Activated CD4-positive, CD25-positive, alpha-beta regulatory T cell treated with anti-CD3 and anti-CD28 coated beads, Interleukin-2, amount 50 U/mL, for 24 hours (primary cell): ENCODE measurements around the gene ARHGEF6.
"Not testable (repeated sequence)": the region's sequence is repeated elsewhere in the genome, so short reads cannot be mapped to it uniquely, and the experiment has no call there.

Experiments used
- ATAC-seq, 2 donors: fragments of 150-1000 bp; cut with Tn5 transposase; one replicate each; pipeline ENCODE4 v1.10.0; 2021; ENCODE audit warnings: mild to moderate bottlenecking in 1 of 2, moderate library complexity in 1 of 2

ARHGEF6 gene, protein sequence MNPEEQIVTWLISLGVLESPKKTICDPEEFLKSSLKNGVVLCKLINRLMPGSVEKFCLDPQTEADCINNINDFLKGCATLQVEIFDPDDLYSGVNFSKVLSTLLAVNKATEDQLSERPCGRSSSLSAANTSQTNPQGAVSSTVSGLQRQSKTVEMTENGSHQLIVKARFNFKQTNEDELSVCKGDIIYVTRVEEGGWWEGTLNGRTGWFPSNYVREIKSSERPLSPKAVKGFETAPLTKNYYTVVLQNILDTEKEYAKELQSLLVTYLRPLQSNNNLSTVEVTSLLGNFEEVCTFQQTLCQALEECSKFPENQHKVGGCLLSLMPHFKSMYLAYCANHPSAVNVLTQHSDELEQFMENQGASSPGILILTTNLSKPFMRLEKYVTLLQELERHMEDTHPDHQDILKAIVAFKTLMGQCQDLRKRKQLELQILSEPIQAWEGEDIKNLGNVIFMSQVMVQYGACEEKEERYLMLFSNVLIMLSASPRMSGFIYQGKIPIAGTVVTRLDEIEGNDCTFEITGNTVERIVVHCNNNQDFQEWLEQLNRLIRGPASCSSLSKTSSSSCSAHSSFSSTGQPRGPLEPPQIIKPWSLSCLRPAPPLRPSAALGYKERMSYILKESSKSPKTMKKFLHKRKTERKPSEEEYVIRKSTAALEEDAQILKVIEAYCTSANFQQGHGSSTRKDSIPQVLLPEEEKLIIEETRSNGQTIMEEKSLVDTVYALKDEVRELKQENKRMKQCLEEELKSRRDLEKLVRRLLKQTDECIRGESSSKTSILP

DNA sequence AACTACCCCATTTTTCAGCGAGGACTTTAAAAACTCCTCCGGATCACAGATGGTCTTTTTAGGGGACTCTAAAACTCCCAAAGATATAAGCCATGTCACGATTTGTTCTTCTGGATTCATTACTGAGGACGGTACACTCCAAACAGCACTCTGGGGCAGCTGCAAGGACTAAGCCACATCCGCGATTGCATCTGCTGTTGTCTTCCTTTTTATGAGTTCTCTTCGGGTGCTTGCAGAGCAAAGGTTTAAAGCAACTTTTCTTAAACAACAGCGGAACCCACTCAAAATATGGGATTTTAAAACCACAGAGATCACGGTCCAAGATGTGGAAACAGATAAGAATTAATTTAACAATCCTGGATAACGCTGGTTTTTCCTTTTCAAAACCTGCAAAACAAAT, at the start of gene ARHGEF6:
TSS of gene ARHGEF6 (minus strand) at position 170 of the 400 bp plus-strand sequence. CDS start at position 120, 50 bp downstream.
- peak in 1 of 2 donors; percentile 34 for ATAC-seq

DNA sequence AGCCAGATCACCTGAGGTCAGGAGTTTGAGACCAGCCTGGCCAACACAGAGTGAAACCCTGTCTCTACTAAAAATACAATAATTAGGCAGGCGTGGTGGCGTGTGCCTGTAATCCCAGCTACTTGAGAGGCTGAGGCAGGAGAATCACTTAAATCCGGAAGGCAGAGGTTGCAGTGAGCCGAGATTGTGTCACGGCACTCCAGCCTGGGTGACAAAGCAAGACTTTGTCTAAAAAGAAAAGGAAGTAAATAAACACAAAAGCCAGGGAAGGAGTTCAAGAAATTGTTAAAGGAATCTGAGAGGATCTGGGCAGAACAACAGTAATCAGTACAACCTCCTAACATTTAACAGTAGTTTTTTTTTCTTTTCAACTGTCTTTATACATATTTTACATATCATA, 48.7 kb upstream of the ARHGEF6 start:
- no peak for ATAC-seq

DNA sequence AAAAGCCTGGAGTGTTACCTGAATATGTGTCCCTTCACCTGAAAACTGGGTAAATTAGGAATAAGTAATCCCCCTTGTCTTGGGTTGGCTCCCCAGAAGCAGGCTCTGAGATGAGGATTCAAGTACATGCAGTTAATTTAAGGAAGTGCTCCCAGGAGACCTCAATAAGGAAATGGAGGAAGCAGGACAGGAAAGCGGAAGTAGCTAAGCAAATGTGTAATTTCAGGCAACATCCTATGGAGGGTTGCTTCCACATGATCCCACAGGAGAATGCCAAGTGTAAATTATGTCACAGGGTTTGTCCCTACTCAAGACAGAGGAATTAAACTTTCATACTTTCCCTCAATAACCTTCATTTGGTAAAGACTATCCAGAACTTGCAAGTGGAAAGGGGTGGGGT, 48.1 kb upstream of the ARHGEF6 start:
- no peak for ATAC-seq

DNA sequence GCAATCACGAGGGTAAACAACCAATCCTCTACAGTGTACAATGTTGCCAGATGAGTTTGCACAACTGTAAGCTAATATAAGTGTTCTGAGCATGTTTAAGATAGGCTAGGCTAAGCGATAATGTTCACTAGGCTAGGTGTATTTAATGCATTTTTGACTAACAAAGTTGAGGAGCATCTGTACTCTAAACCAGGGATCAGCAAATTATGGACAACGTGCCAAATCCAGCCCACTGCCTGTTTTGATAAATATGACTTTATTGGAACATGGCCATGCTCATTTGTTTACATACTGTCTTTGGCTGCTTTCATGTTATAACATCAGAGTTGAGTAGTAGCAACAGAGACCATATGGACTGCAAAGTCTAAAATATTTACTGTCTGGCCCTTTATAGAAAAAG, 46.3 kb upstream of the ARHGEF6 start:
- ATAC-seq, result no peak

DNA sequence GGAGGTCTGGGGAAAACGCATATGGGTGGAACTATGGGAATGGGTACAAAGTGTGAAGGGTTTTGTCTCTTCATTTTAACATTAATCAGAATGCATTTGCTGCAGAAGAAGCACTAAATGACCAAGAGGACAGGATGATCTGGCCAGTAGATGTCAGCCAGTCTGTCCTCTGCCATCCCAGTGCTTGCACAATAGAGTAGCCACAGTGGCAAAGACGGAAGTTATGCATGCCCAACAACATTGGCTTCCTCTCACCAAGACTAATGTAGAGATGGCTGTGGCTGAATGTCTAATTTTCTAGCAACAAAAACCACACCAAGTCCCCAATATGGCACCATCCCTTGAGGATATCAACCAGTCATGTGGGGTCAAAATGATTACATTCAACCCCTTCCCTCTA, 45.0 kb upstream of the ARHGEF6 start:
- no peak for ATAC-seq

DNA sequence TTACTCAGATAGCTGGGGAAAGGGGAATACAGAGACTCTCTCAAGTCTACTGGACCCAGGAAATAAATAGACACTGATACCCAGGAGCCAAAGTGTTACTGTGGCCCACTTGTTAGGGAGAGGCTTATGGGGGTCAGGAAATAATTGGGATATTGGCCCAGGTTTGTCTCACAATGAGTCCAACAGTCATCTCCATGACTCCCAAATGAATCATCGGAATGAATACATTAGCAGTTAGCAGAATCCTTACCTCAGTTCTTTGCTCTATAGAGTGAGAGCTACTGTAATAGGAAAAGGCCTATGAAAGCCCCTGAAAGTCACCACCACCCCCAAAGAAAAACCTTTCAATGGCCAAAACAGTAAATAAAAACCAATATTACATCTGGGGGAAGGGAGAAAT, 42.4 kb upstream of the ARHGEF6 start:
- no peak for ATAC-seq

DNA sequence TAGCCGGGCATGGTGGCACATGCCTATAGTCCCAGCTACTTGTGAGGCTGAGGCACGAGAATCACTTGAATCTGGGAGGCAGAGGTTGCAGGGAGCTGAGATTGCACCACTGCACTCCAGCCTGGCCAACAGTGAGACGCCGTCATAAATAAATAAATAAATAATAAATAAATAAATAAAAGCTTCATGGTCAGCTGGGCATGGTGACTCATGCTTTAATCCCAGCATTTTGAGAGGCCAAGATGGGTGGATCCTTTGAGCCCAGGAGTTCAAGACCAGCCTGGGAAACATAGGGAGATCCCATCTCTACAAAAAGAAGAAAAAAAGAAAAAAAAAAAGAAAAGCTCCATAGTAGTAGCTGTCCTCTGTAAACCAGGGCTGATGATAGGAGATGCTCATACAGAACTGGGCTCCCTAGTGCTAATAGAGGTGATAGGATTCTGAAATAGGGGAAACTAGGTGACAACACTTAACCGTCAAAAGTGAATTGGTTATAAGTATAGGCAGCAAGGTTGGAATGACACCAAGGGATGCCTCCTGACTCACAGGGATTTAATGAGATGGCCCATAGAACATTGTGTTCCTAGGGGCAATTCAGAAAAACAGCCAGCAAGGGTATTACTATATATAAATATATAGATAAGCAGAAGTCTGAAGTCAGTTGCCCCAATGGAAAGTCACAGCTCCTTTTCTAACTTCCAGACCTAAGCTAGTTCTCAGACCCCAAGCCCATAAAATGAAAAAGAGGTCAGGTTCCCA, 41.8 kb upstream of the ARHGEF6 start:
- no peak for ATAC-seq

DNA sequence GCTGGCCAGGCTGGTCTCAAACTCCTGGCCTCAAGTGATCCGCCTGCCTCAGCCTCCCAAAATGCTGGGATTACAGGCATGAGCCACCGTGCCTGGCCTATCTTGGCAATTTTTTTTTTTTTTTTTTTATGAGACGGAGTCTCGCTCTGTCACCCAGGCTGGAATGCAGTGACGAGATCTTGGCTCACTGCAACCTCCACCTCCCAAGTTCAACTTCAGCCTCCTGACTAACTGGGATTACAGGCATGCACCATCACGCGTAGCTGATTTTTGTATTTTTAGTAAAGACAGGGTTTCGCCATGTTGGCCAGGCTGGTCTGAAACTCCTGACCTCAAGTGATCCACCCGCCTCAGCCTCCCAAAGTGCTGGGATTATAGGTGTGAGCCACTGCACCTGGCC, 39.0 kb upstream of the ARHGEF6 start:
- ATAC-seq, result not testable (repeated sequence)

DNA sequence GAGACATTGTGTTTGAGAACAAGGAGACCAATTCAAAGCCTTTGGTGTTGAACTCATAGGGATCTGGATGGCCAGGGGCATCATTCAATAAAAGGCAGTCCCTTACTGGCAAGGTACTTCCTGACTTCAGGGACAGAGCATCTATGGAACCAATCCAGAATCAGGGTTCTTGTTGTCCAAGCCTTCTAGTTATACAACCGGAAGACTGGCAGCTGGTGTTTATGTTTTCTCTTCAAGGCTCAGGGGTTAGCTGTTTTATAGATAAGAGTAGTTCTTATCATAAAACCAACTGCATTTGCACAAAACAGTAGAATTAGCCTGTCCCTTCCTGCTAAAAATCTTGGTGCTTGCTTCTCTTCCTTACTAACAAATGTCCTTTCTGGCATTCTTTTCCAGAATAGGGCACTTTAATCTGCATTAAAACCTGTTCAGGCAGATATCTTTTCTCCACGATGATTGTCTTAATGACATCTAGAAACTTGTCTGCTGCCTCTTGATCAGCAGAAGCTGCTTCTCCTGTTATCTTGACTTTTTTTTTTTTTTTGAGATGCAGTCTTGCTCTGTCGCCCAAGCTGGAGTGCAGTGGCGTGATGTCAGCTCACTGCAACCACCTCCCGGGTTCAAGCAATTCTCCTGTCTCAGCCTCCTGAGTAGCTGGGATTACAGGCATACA, 38.4 kb upstream of the ARHGEF6 start:
- no peak for ATAC-seq

DNA sequence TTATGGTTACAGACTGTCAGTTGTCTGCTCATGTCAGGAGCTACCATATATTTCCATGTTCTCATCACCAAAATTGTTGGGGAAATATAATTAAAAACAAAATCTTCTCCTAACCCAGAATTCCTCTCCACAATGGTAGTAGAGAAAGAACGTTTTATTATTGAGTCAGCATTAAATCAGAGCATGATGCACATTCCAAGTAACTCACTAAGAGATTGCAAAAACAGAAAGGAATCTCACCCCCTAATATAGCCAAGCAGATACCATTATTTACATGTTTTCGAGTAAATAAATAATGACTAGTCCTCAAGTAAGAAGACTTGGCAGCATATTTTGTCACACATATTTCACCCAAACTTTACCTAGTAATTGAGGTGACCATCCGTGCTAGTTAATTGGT, 36.2 kb upstream of the ARHGEF6 start:
- ATAC-seq, result no peak

DNA sequence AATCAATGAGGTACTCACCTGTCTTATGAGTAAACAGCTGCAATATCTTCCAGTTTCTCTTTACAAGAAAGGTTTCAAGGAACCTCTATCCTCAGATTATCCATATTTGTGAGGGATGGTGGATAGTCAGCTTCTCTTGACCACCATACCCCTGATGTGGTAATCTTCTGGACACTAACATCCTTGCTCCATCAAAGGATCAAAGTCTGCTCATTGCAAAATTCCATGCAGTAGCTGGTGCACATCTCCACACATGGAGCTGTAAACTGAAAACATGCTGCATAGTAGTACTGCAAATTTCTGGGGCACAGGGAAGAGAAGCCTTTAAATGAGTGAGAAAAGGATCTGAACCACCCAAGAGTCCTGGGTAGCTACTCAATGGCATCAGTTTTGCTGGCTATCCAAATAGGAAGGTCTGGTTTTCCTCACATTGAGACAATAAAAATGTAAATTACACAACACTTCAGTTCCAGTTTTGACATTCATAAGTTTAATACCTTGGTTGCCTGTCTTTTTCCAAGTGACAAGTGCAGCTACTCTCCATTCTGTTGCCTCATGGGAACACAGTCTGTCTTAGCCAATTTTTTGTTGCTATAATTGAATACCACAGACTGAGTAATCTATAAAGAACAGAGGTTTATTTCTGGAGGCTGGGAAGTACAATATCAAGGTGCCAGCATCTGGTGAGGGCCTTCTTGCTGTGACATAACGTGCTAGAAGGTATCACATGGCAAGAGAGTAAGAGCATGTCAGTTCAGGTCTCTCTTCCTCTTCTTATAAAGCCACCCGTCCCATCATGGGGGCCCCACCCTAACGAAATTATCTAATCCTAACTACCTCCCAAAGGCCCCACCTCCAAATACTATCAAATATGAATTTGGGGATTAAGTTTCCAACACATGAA, 34.4 kb upstream of the ARHGEF6 start:
- ATAC-seq, result no peak

DNA sequence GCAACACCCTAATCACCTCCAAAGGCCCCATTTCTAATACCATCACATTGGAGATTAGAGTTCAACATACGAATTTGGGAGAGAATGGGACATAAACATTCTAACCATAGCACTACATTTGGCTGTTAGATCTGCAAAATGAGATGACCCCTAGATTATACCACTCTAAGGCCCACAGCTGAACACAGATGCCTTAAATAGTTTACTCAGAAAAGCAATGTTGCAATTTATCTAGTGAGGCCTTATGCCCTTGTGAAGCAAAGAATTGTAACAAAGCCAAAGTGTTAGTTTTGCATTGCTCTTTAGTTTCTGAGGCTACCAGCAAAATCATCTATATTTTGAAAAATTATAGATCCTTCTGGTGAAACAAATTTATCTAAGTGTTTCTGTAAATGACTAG, 31.6 kb upstream of the ARHGEF6 start:
- no peak for ATAC-seq

DNA sequence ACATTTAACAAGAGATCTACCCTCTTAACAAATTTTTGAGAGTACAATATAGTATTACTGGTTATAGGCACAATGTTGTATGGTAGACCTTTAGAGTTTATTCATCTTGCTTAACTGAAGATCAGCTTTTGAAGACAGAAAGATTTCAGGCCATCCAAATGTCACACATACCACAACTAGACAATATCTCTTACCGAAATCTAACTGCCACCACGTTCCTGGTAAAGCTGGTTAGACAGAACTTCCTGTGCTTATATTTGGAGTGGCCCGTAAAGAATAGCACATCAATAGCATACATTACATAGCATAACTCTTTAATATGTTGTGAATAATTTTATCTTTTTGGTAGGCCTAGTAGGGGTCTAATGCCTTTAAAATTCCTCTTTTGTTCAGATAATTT, 29.8 kb upstream of the ARHGEF6 start:
- ATAC-seq, result peak in 1 of 2 donors; percentile 36

DNA sequence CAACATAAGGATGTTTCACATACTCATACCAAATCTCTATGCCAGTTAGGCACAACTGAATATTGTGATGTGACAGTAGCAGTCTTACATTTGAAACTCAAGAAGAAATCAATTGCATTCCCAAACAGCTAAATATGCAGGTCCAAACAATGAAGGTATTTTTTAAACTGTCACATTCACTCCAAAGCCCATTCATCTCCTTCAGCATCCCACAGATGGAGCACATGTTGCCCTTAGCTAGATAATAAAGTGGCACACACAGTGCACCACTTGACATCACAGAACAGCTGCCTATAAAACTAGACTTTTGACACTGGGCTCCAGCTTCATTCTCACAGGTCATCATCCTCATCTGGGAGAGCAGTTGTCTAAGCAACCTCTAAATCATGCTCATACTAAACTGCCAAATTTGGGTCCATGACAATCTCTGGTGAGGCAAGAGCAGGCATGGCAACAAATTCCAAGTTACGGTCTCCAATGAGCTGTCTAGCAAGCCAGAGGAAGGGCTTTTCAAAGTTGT, 26.2 kb upstream of the ARHGEF6 start:
- ATAC-seq, result no peak

DNA sequence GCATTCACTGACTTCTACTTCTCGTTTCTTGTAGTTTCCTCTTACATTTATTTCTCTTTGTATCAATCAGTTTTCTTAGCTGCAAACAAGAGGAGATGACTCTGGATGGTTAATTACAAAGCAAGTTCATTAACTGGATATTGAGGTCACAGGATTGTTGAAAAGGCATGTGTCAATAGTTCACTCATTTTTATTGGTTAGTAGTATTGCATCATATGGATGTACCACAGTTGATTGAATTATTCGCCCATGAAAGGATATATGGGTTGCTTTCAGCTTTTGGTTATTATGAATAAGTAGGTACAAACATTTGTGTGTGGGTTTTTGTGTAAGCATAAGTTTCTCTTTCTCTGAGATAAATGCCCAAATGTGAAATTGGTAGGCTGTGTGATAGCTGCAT, 21.8 kb upstream of the ARHGEF6 start:
- ATAC-seq, result no peak

DNA sequence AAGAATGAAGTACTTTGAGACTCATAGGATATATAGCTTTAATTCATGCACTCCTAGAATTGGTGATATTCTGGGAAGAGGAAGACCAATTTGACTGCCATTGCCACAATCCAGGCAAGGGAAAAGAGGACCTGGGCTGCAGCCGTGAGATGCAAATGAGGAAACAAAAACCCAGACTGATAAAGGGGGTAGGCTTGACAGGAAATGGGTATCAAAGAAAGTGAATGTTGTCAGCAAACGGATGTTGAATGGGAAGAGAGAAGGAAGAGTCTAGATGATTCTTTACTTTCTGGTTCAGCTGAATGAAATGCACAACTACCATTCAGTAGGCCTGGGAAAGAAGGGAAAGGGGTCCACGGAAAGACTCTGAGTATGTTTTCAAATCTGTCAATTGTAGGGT, 17.1 kb upstream of the ARHGEF6 start:
- no peak for ATAC-seq

DNA sequence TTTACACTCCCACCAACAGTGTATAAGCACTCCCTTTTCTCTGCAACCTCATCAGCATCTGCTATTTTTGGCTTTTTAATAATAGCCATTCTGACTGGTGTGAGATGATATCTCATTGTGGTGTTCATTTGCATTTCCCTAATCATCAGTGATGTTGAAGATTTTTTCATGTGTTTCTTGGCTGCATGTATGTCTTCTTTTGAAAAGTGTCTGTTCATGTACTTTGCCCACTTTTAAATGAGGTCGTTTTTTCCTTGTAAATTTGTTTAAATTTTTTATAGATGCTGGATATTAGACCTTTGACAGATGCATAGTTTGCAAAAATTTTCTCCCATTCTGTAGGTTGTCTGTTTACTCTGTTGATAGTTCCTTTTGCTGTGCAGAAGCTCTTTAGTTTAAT, 14.4 kb upstream of the ARHGEF6 start:
- not testable (repeated sequence) for ATAC-seq

DNA sequence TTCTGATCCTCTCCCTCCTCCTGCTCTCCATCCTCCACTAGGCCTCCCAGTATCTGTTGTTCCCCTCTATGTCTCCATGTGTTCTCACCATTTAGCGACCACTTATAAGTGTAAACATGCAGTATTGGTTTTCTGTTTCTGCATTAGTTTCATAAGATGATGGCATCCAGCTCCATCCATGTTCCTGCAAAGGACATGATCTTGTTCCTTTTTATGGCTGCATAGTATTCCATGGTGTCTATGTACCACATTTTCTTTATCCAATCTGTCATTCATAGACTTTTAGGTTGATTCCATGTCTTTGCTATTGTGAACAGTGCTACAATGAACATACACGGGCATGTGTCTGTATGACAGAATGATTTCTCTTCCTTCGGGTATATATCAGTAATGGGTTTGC, 13.9 kb upstream of the ARHGEF6 start:
- ATAC-seq, result not testable (repeated sequence)

DNA sequence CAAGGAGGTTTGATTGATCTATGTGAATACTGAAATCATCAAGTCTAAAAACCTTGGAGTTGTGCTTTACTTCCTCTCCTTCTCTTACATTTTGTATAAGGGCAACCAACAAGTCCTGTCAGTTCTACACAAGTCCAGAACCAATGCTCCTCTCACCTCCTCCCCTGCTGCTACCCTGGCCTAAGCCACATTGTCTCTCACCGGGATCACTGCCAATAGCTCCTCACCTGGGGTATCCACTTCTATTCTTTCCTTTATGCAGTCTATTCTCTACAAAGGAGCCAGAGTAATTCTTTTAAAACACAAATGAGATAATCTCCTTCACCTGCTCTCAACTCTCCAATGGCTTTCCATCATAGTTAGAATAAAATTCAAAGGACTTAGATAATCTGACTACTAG, 13.3 kb upstream of the ARHGEF6 start:
- ATAC-seq, result no peak

DNA sequence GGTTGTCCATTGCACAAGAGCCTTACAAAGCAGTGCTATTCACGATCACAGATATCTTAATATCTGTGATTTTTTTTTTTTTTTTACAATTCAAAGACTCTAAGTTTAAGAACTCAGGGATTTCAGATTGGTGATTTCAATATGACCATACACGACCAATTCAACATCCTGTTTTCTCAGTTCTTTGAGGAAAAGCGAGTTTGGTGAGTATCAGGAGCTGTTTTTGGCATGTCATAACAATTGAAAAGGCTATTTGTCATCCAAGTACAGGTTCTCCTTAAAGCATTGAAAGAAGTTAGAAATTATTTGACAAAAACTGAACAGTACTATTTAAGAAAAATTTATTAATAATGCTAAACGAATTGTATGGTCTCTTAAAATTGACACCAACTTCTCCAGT, 9.1 kb upstream of the ARHGEF6 start:
- ATAC-seq, result no peak

DNA sequence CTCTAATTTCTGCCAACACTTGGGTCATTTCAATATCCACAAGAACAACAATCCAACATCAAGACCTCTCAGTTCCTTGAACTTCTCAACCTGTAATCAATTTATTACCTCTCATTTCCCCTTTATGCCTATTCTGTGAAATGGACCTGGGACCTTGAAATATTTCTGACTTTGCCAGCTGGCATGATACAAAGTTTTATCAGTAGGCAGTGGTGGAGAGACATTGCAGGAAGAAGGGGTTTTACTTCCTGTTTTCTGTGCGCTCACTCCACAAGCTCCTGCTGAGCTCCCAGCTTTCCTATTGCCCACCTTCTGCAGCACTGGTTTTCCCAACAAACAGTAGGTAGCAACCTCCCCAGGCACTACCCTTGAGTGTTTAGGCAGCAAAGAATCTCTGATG, 3.5 kb upstream of the ARHGEF6 start:
- no peak for ATAC-seq

DNA sequence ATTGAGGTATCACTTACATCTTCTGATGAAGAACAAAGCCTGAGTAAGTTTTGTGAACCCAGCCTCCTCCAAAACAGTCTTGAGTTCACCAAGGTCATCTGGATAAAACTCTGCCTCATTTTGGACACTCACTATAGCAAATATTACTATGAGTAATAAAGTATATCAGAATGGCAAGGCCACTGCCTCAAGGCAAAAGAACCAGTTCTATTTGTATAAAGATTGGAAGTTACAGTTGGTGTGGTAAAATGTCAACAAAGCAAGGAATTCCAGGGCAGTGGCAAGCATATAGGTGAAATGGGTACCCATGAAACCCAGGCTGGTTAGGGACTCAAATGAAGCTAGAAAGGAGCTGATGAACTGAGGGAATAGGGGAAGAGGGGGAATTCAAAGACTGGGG, 2.4 kb upstream of the ARHGEF6 start:
- no peak for ATAC-seq
